MM.1S (cell line): ENCODE measurements around the gene ARFRP1.

Experiments
- EZH2 ChIP-seq: fragments of 300-600 bp; sonication (generic); optimal IDR thresholded peaks from 2 replicates; pipeline ENCODE3; 2017; ENCODE audit warnings: low read depth, mild to moderate bottlenecking, antibody characterized with exemption, low read length, mixed read lengths
- TF ChIP-seq, protein P1 (sequence below): fragments of 300-600 bp; sonication (generic); IDR thresholded peaks from 2 replicates; pipeline ENCODE4 v1.5.1; 2016; ENCODE audit warnings: antibody characterized with exemption, low read length, mixed read lengths

DNA sequence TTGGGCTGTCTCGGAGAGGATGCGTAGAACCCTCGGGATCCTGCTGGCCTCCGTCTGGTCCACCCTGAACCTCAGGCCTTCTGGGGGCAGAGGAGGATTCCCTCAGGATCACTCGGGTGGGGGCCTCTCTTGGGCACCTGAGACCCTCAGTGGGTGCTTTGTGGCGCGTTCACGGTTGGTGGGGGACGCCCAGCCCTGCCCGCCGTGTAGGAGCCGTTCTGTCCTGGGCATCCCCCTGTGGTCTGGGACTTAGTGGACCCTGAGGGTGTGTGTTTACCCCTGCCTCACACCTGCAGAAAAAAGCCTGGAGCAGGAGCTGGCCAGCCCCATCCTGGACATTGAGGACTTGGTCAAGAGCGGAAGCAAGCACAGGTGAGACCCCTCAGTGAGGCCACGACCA, 42.1 kb downstream of the ARFRP1 start:
- TF ChIP-seq EZH2 = no peak
- TF ChIP-seq, protein P1, sequence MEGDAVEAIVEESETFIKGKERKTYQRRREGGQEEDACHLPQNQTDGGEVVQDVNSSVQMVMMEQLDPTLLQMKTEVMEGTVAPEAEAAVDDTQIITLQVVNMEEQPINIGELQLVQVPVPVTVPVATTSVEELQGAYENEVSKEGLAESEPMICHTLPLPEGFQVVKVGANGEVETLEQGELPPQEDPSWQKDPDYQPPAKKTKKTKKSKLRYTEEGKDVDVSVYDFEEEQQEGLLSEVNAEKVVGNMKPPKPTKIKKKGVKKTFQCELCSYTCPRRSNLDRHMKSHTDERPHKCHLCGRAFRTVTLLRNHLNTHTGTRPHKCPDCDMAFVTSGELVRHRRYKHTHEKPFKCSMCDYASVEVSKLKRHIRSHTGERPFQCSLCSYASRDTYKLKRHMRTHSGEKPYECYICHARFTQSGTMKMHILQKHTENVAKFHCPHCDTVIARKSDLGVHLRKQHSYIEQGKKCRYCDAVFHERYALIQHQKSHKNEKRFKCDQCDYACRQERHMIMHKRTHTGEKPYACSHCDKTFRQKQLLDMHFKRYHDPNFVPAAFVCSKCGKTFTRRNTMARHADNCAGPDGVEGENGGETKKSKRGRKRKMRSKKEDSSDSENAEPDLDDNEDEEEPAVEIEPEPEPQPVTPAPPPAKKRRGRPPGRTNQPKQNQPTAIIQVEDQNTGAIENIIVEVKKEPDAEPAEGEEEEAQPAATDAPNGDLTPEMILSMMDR = no peak
